ENCODE results near the gene ALMS1. TPM values are rescaled to one million over a fixed set of nuclear protein-coding genes. Genes with fewer than 3 reads are reported as not detected.

ALMS1 gene
- polyA plus RNA-seq, 1 donor (not counting 4 experiments of a cell fraction or from before 2014, with no cell fraction given) = 4.4 TPM

GRCh38 chr2:73448856-73449255 lies 63.2 kb downstream of the ALMS1 start:
- no peaks in the 10 kb centered on the region for H4K20me1 ChIP-seq (ENCODE audit: control insufficient read depth, extremely low read depth, insufficient read depth, low read length)
- H3K9me3 ChIP-seq (ENCODE audit: control insufficient read depth, low read depth, low read length) = no peaks in the 10 kb centered on the region
- dilution Hi-C loops (cut with MboI; ENCODE audit: extremely low pct_ligation_motif_present, low sequenced_read_pairs) = no loop called here
- H3K4me1 ChIP-seq (ENCODE audit: control insufficient read depth, extremely low read depth, insufficient read depth, low read length) = no peaks in the 10 kb centered on the region
- no peak for TF ChIP-seq EZH2 (IDR thresholded peaks at IDR 0.05; ENCODE audit: low read length)
- TF ChIP-seq CTCF (optimal IDR thresholded peaks at IDR 0.05 in 1 of 3, IDR thresholded peaks at IDR 0.05 in 1 of 3, conservative IDR thresholded peaks at IDR 0.05 in 1 of 3; ENCODE audit: extremely low read depth in 1 of 3, insufficient read depth in 2 of 3, low read length in 3 of 3) = no peak
- no peaks in the 10 kb centered on the region for H3K79me2 ChIP-seq (ENCODE audit: control insufficient read depth, insufficient read depth, low read length)
- no peaks in the 10 kb centered on the region for H3K27me3 ChIP-seq (ENCODE audit: control insufficient read depth, extremely low read depth, insufficient read depth, low read length)
- H3K36me3 ChIP-seq (ENCODE audit: control insufficient read depth in 2 of 2, extremely low read depth in 1 of 2, insufficient read depth in 2 of 2, low read length in 2 of 2) = peaks cover 0 to 5% of the 10 kb centered on the region in 2 experiments
- no peak overlapping the region for H3K4me3 ChIP-seq (ENCODE audit: control insufficient read depth in 2 of 3, extremely low read depth in 1 of 3, insufficient read depth in 2 of 3, low read depth in 1 of 3, low read length in 3 of 3)
- no peak for FAIRE-seq
- no peak overlapping the region for H3K4me2 ChIP-seq (ENCODE audit: control insufficient read depth, extremely low read depth, insufficient read depth, low read depth, low read length)
- DNase-seq (ENCODE audit: low read depth, low spot score) = no peak
- no peak overlapping the region for H3K27ac ChIP-seq (ENCODE audit: control insufficient read depth, insufficient read depth, low read length)
- H3K9me1 ChIP-seq (ENCODE audit: control insufficient read depth, extremely low read depth, insufficient read depth, low read length) = no peaks in the 10 kb centered on the region
- no peak overlapping the region for H2AFZ ChIP-seq (ENCODE audit: control insufficient read depth, low read length)
- no peak overlapping the region for H3K9ac ChIP-seq (ENCODE audit: control insufficient read depth, extremely low read depth, insufficient read depth, low read length)

DNA sequence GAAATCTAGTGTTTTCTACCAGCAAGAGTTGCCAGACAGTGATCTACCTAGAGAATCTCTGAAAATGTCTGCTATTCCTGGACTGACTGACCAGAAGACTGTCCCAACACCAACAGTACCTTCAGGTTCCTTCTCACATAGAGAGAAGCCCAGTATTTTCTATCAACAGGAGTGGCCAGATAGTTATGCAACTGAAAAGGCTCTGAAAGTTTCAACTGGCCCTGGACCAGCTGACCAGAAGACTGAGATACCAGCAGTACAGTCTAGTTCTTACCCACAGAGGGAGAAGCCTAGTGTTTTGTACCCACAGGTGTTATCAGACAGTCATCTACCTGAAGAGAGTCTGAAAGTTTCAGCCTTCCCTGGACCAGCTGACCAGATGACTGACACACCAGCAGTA lies 63.8 kb downstream of the ALMS1 start:
- no peaks in the 10 kb centered on the region for H3K9me1 ChIP-seq (ENCODE audit: control insufficient read depth, extremely low read depth, insufficient read depth, low read length)
- no peak overlapping the region for H3K4me2 ChIP-seq (ENCODE audit: control insufficient read depth, extremely low read depth, insufficient read depth, low read depth, low read length)
- no peaks in the 10 kb centered on the region for H3K9me3 ChIP-seq (ENCODE audit: control insufficient read depth, low read depth, low read length)
- no peak overlapping the region for H3K4me3 ChIP-seq (ENCODE audit: control insufficient read depth in 2 of 3, extremely low read depth in 1 of 3, insufficient read depth in 2 of 3, low read depth in 1 of 3, low read length in 3 of 3)
- no peaks in the 10 kb centered on the region for H3K79me2 ChIP-seq (ENCODE audit: control insufficient read depth, insufficient read depth, low read length)
- no peaks in the 10 kb centered on the region for H4K20me1 ChIP-seq (ENCODE audit: control insufficient read depth, extremely low read depth, insufficient read depth, low read length)
- H3K36me3 ChIP-seq (ENCODE audit: control insufficient read depth in 2 of 2, extremely low read depth in 1 of 2, insufficient read depth in 2 of 2, low read length in 2 of 2) = peaks cover 0 to 5% of the 10 kb centered on the region in 2 experiments
- no peaks in the 10 kb centered on the region for H3K4me1 ChIP-seq (ENCODE audit: control insufficient read depth, extremely low read depth, insufficient read depth, low read length)
- FAIRE-seq (no peak), DNase-seq (ENCODE audit: low read depth, low spot score) (no peak)
- no peak overlapping the region for H3K9ac ChIP-seq (ENCODE audit: control insufficient read depth, extremely low read depth, insufficient read depth, low read length)
- no peaks in the 10 kb centered on the region for H3K27me3 ChIP-seq (ENCODE audit: control insufficient read depth, extremely low read depth, insufficient read depth, low read length)
- no peak overlapping the region for H3K27ac ChIP-seq (ENCODE audit: control insufficient read depth, insufficient read depth, low read length)
- dilution Hi-C loops (cut with MboI; ENCODE audit: extremely low pct_ligation_motif_present, low sequenced_read_pairs) = no loop called here
- no peak overlapping the region for H2AFZ ChIP-seq (ENCODE audit: control insufficient read depth, low read length)
- TF ChIP-seq CTCF (optimal IDR thresholded peaks at IDR 0.05 in 1 of 3, IDR thresholded peaks at IDR 0.05 in 1 of 3, conservative IDR thresholded peaks at IDR 0.05 in 1 of 3; ENCODE audit: extremely low read depth in 1 of 3, insufficient read depth in 2 of 3, low read length in 3 of 3) (no peak), EZH2 (IDR thresholded peaks at IDR 0.05; ENCODE audit: low read length) (no peak)

All from keratinocyte (primary cell).